K562 (cell line): ENCODE results near the gene MCC. TPM values are rescaled to one million over a fixed set of nuclear protein-coding genes. Genes with fewer than 3 reads are reported as not detected.

ENCODE experiments used
- CBX3 ChIP-seq, 2 experiments: IDR thresholded peaks; 1 replicate in 1 of 2; 2 replicates in 1 of 2; pipeline ENCODE4 v1.6.1; 2012; ENCODE audit warnings: inconsistent platforms in 2 of 2, low read length in 2 of 2, borderline replicate concordance in 1 of 2, control low read depth in 1 of 2
- CCAR2 ChIP-seq: fragments of 200-400 bp; formaldehyde crosslinking; IDR thresholded peaks from 2 replicates; pipeline ENCODE4 v1.6.1; 2017; ENCODE audit warnings: mild to moderate bottlenecking, low read depth, low read length
- ETV6 ChIP-seq, 3 experiments: fragments of 150-350 bp in 1 of 3; sonication (generic) in 1 of 3; formaldehyde crosslinking in 1 of 3; IDR thresholded peaks; 2 replicates each; pipeline versions ENCODE4 v1.6.1 to v1.8.0; 2014 to 2022; ENCODE audit warnings: borderline replicate concordance in 2 of 3, low read depth in 2 of 3, antibody characterized with exemption in 1 of 3, low read length in 1 of 3, mild to moderate bottlenecking in 1 of 3, missing genetic modification reagents in 1 of 3
- HNRNPL ChIP-seq: fragments of 200-400 bp; formaldehyde crosslinking; IDR thresholded peaks from 2 replicates; pipeline ENCODE4 v1.6.1; 2017; ENCODE audit warnings: low read depth, mild to moderate bottlenecking, low read length
- MYBL2 ChIP-seq, 2 experiments: fragments of 450-650 bp in 1 of 2; sonication (generic) in 1 of 2; formaldehyde crosslinking in 1 of 2; IDR thresholded peaks; 2 replicates each; pipeline versions ENCODE4 v1.6.1 to v1.8.1; 2017 to 2022; ENCODE audit warnings: borderline replicate concordance in 1 of 2, inconsistent platforms in 1 of 2, low read depth in 1 of 2, mild to moderate bottlenecking in 1 of 2, missing genetic modification reagents in 1 of 2, moderate library complexity in 1 of 2
- SMARCC2 ChIP-seq: fragments of 450-650 bp; IDR thresholded peaks from 2 replicates; pipeline ENCODE4 v1.6.1; 2017; ENCODE audit warnings: antibody characterized with exemption, moderate library complexity, mild to moderate bottlenecking, low read depth
- polyA plus RNA-seq, 8 experiments: library from polyadenylated mRNA; depleted of rRNA in 4 of 8; stranded (reverse) in 5 of 8; unstranded in 3 of 8; fragments of >200 nt; fragmentation: Nextera tagmentation in 2 of 8; fragmentation: Illumina TruSeq in 1 of 8; extraction: Ambion mirVana in 2 of 8; extraction: Trizol in 1 of 8; gene quantifications; 2 replicates each; pipeline versions ENCODE4 v1.2.1 to v1.2.3, GENCODE V29; 2011 to 2014; ENCODE audit warnings: inconsistent platforms in 1 of 8, missing spikeins in 1 of 8
- total RNA-seq, 7 experiments: library from RNA; depleted of rRNA in 6 of 7; stranded (reverse); fragments of >200 nt in 6 of 7; fragmentation: Illumina TruSeq in 2 of 7; extraction: Trizol in 2 of 7; gene quantifications; 2 replicates each; pipeline versions ENCODE4 v1.2.1 to v1.2.3, GENCODE V29; 2011 to 2021; ENCODE audit warnings: low replicate concordance in 1 of 7
- TF ChIP-seq, protein P1 (sequence below): IDR thresholded peaks from 2 replicates; pipeline ENCODE4 v1.6.1; 2014; ENCODE audit warnings: antibody characterized with exemption
- TF ChIP-seq, protein P2 (sequence below): sonication (generic); formaldehyde crosslinking; IDR thresholded peaks from 2 replicates; pipeline ENCODE4 v1.8.0; 2022; ENCODE audit warnings: mild to moderate bottlenecking, missing genetic modification reagents
- TF ChIP-seq, protein P3 (sequence below): fragments of 450-650 bp; formaldehyde crosslinking; IDR thresholded peaks from 2 replicates; pipeline ENCODE4 v1.4.0; 2020; ENCODE audit warnings: mild to moderate bottlenecking, moderate library complexity

The MCC gene
- total and polyA plus RNA-seq, 9 of the 15 experiments (the other 6 are each of a cell fraction or from before 2014, with no cell fraction given), result 0.04 to 0.24 (median 0.06) TPM; not detected in 1

GRCh38 chr5:113027431-113027830 lies 460.8 kb downstream of the MCC start (continued):
- TF ChIP-seq, protein P1, sequence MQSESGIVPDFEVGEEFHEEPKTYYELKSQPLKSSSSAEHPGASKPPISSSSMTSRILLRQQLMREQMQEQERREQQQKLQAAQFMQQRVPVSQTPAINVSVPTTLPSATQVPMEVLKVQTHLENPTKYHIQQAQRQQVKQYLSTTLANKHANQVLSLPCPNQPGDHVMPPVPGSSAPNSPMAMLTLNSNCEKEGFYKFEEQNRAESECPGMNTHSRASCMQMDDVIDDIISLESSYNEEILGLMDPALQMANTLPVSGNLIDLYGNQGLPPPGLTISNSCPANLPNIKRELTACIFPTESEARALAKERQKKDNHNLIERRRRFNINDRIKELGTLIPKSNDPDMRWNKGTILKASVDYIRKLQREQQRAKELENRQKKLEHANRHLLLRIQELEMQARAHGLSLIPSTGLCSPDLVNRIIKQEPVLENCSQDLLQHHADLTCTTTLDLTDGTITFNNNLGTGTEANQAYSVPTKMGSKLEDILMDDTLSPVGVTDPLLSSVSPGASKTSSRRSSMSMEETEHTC, result no peak
- TF ChIP-seq SMARCC2 (no peak), ETV6 (IDR thresholded peaks at IDR 0.05; ENCODE audit: borderline replicate concordance in 1 of 2, low read depth in 2 of 2, low read length in 1 of 2) (no peak), ETV6 (CRISPR knock-in tag; IDR thresholded peaks at IDR 0.05; ENCODE audit: borderline replicate concordance) (no peak), CBX3 (IDR thresholded peaks at IDR 0.05; ENCODE audit: borderline replicate concordance in 1 of 2, low read length in 2 of 2) (no peak), HNRNPL (no peak), CCAR2 (no peak), MYBL2 (IDR thresholded peaks at IDR 0.05; ENCODE audit: low read depth) (no peak), MYBL2 (CRISPR knock-in tag; IDR thresholded peaks at IDR 0.05; ENCODE audit: borderline replicate concordance) (no peak)
- TF ChIP-seq, protein P2, sequence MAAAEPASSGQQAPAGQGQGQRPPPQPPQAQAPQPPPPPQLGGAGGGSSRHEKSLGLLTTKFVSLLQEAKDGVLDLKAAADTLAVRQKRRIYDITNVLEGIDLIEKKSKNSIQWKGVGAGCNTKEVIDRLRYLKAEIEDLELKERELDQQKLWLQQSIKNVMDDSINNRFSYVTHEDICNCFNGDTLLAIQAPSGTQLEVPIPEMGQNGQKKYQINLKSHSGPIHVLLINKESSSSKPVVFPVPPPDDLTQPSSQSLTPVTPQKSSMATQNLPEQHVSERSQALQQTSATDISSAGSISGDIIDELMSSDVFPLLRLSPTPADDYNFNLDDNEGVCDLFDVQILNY, result no peak
- TF ChIP-seq, protein P3, sequence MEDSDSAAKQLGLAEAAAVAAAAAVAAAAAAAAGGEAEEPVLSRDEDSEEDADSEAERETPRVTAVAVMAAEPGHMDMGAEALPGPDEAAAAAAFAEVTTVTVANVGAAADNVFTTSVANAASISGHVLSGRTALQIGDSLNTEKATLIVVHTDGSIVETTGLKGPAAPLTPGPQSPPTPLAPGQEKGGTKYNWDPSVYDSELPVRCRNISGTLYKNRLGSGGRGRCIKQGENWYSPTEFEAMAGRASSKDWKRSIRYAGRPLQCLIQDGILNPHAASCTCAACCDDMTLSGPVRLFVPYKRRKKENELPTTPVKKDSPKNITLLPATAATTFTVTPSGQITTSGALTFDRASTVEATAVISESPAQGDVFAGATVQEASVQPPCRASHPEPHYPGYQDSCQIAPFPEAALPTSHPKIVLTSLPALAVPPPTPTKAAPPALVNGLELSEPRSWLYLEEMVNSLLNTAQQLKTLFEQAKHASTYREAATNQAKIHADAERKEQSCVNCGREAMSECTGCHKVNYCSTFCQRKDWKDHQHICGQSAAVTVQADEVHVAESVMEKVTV (CRISPR knock-in tag), result no peak
